Posterior cingulate gyrus (tissue), 11 donors: ENCODE results near the gene DENND4A.

Source experiments
- DNase-seq, 10 donors: peaks; one replicate each; pipeline versions ENCODE4 v3.0.0 to v3.0.0-alpha.2; 2020 to 2021; ENCODE audit warnings: mixed read lengths in 3 of 10
- intact Hi-C: fragments of 100-400 bp; cut with DNase I; formaldehyde crosslinking; loops from one replicate; pipeline ENCODE4 v1.15.1; 2023

DENND4A gene

GRCh38 chr15:65695081-65695480, 97.0 kb downstream of the DENND4A start:
- intact Hi-C loops, result no loop called here
- no peak for DNase-seq

- DNase-seq, result no peak
- intact Hi-C loops, result no loop called here
These were observed 101.3 kb downstream of the DENND4A start for GRCh38 chr15:65690778-65691177.

GRCh38 chr15:65690173-65690572, 101.9 kb downstream of the DENND4A start:
- DNase-seq, result no peak
- intact Hi-C loops, result no loop called here

- DNase-seq, result no peak
- intact Hi-C loops, result no loop called here
These were observed 103.6 kb downstream of the DENND4A start for GRCh38 chr15:65688462-65688861.

- intact Hi-C loops, result no loop called here
- DNase-seq, result no peak
These were observed 109.6 kb downstream of the DENND4A start for GRCh38 chr15:65682404-65682911.

GRCh38 chr15:65680544-65680943, 111.5 kb downstream of the DENND4A start:
- no peak for DNase-seq
- intact Hi-C loops, result no loop called here

GRCh38 chr15:65676123-65676522, 116.0 kb downstream of the DENND4A start:
- DNase-seq, result no peak
- intact Hi-C loops, result no loop called here

- DNase-seq, result no peak
- intact Hi-C loops, result no loop called here
These were observed 116.5 kb downstream of the DENND4A start for GRCh38 chr15:65675551-65675950.

GRCh38 chr15:65666257-65666656, 125.8 kb downstream of the DENND4A start:
- DNase-seq, result no peak

GRCh38 chr15:65663521-65663920, 128.6 kb downstream of the DENND4A start:
- intact Hi-C loops, result no loop called here
- DNase-seq, result no peak

More at GRCh38 chr15:65666257-65666656, 125.8 kb downstream of the DENND4A start:
- intact Hi-C loops, result no loop called here

- DNase-seq, result no peak
- intact Hi-C loops, result no loop called here
These were observed 131.2 kb downstream of the DENND4A start for GRCh38 chr15:65660927-65661326.

GRCh38 chr15:65659502-65660052, 132.5 kb downstream of the DENND4A start:
- intact Hi-C loops, result no loop called here
- DNase-seq, result no peak

- intact Hi-C loops, result no loop called here
- no peak for DNase-seq
These were observed 136.6 kb downstream of the DENND4A start for GRCh38 chr15:65655457-65655856.

GRCh38 chr15:65655026-65655425, 137.1 kb downstream of the DENND4A start:
- intact Hi-C loops, result no loop called here
- DNase-seq, result no peak

GRCh38 chr15:65653801-65654521, 138.1 kb downstream of the DENND4A start:
- no peak for DNase-seq
- intact Hi-C loops, result no loop called here

GRCh38 chr15:65653341-65653740, 138.8 kb downstream of the DENND4A start:
- intact Hi-C loops, result no loop called here
- no peak for DNase-seq

GRCh38 chr15:65651831-65652749, 140.0 kb downstream of the DENND4A start:
- intact Hi-C loops, result no loop called here
- DNase-seq, result no peak

GRCh38 chr15:65651042-65651322, 141.1 kb downstream of the DENND4A start:
- intact Hi-C loops, result no loop called here
- DNase-seq, result no peak

GRCh38 chr15:65650312-65651041, 141.6 kb downstream of the DENND4A start:
- intact Hi-C loops, result no loop called here
- no peak for DNase-seq

- DNase-seq, result no peak
- intact Hi-C loops, result no loop called here
These were observed 145.6 kb downstream of the DENND4A start for GRCh38 chr15:65646486-65646885.

- intact Hi-C loops, result no loop called here
- DNase-seq, result no peak
These were observed 146.7 kb downstream of the DENND4A start for GRCh38 chr15:65645392-65645791.
